K562 (cell line): ENCODE results near the gene ZNF319. TPM values are rescaled to one million over a fixed set of nuclear protein-coding genes. Genes with fewer than 3 reads are reported as not detected.

ENCODE experiments used
- ATAC-seq: fragments of 200-7000 bp; cut with Tn5 transposase; 3 replicates; pipeline ENCODE4 v1.9.1; 2020; ENCODE audit warnings: moderate library complexity
- BruUV-seq: library from RNA; stranded (reverse); fragments of 400-500 nt; replicated peaks from 2 replicates; lab custom pipeline; 2021; lab: Mats Ljungman, UMichigan
- CTCF ChIA-PET: fragments of 300-600 bp; formaldehyde crosslinking; extraction: SDS; loops from one replicate; lab custom pipeline; 2021; ENCODE audit warnings: low intra/inter-chr PET ratio; lab: Yijun Ruan, JAX
- POLR2A ChIA-PET: fragments of 300-600, 350-650 bp; sonication (Branson Sonifier 250); formaldehyde crosslinking; extraction: SDS; loops from one replicate; lab custom pipeline; 2021; ENCODE audit warnings: antibody characterized with exemption, inconsistent platforms; lab: Yijun Ruan, JAX
- DNase-seq, 4 experiments: peaks; one replicate each; pipeline versions ENCODE4 v3.0.0 to v3.0.0-alpha.2; 2011 to 2018; ENCODE audit warnings: low spot score in 3 of 4, mixed read lengths in 3 of 4; ENCODE audit errors: extremely low read depth in 1 of 4
- FAIRE-seq: peaks from 2 replicates; lab custom pipeline; 2011; peaks lifted over from hg19 to GRCh38; lab: Jason Lieb, UNC
- H2AFZ ChIP-seq: 2 replicates; pipeline ENCODE4 v1.6.0; 2011; ENCODE audit warnings: low read depth, low read length, control low read depth, inconsistent platforms
- H3K27ac ChIP-seq: fragments of 200-600 bp; 3 replicates; pipeline ENCODE4 v1.8.0; 2011; ENCODE audit warnings: low read depth, mild to moderate bottlenecking, control low read depth, inconsistent platforms, low read length, moderate library complexity, mixed read lengths; ENCODE audit errors: extremely low read depth
- H3K27me3 ChIP-seq, 2 experiments: fragments of 300-600 bp in 1 of 2; 2 replicates in 1 of 2; 3 replicates in 1 of 2; pipeline versions ENCODE4 v1.6.0 to v1.8.0; 2011; ENCODE audit warnings: inconsistent platforms in 2 of 2, low read length in 2 of 2, mild to moderate bottlenecking in 1 of 2, mixed read lengths in 1 of 2, moderate library complexity in 1 of 2; ENCODE audit not compliant: control insufficient read depth in 2 of 2, insufficient read depth in 2 of 2
- H3K36me3 ChIP-seq: fragments of 300-600 bp; 3 replicates; pipeline ENCODE4 v1.8.0; 2011; ENCODE audit warnings: mild to moderate bottlenecking, low read length, inconsistent platforms; ENCODE audit not compliant: control insufficient read depth, insufficient read depth
- H3K4me1 ChIP-seq, 2 experiments: fragments of 200-600 bp in 1 of 2; replicated peaks in 1 of 2; 2 replicates in 1 of 2; 3 replicates in 1 of 2; pipeline versions ENCODE4 v1.5.1 to v1.8.0; 2011; ENCODE audit warnings: inconsistent platforms in 2 of 2, low read length in 2 of 2, mild to moderate bottlenecking in 1 of 2, mixed read lengths in 1 of 2, moderate library complexity in 1 of 2; ENCODE audit not compliant: control insufficient read depth in 2 of 2, insufficient read depth in 2 of 2
- H3K4me2 ChIP-seq: 2 replicates; pipeline ENCODE4 v1.6.1; 2011; ENCODE audit warnings: low read length, control low read depth, inconsistent platforms, mixed read lengths; ENCODE audit not compliant: insufficient read depth
- H3K4me3 ChIP-seq: fragments of 200-600 bp; sonication (generic), shearing (Covaris generic); 2 replicates; pipeline ENCODE4 v1.5.1; 2016; ENCODE audit warnings: control low read depth, inconsistent platforms
- H3K79me2 ChIP-seq: fragments of 200-600 bp; 3 replicates; pipeline ENCODE4 v1.8.0; 2011; ENCODE audit warnings: low read length, inconsistent platforms; ENCODE audit not compliant: control insufficient read depth, insufficient read depth
- H3K9ac ChIP-seq, 2 experiments: 2 replicates each; pipeline versions ENCODE4 v1.6.0 to v1.6.1; 2011; ENCODE audit warnings: low read depth in 2 of 2, low read length in 2 of 2, control low read depth in 1 of 2, inconsistent platforms in 1 of 2, mild to moderate bottlenecking in 1 of 2, mixed read lengths in 1 of 2; ENCODE audit not compliant: insufficient read depth in 1 of 2
- H3K9me1 ChIP-seq: one replicate; pipeline ENCODE4 v1.6.0; 2011; ENCODE audit warnings: inconsistent platforms, mild to moderate bottlenecking, low read length, moderate library complexity; ENCODE audit not compliant: control insufficient read depth, insufficient read depth
- H3K9me3 ChIP-seq: replicated peaks from 2 replicates; pipeline ENCODE4 v1.5.1; 2011; ENCODE audit warnings: low read depth, low read length, inconsistent platforms; ENCODE audit not compliant: control insufficient read depth, insufficient read depth
- H4K20me1 ChIP-seq: replicated peaks from 2 replicates; pipeline ENCODE4 v1.6.1; 2011; ENCODE audit warnings: low read length, inconsistent platforms, mixed read lengths; ENCODE audit not compliant: control insufficient read depth, insufficient read depth
- CBFA2T2 ChIP-seq: fragments of 450-650 bp; conservative IDR thresholded peaks from 2 replicates; pipeline ENCODE4 v1.6.1; 2017; ENCODE audit warnings: mild to moderate bottlenecking
- CLOCK ChIP-seq: fragments of 250-450 bp; sonication (Bioruptor Pico); IDR thresholded peaks from 2 replicates; pipeline ENCODE4 v1.4.0; 2020; ENCODE audit warnings: mild to moderate bottlenecking, moderate library complexity, borderline replicate concordance
- DACH1 ChIP-seq: fragments of 450-650 bp; IDR thresholded peaks from 2 replicates; pipeline ENCODE4 v1.6.1; 2018; ENCODE audit not compliant: partially characterized antibody
- ESRRA ChIP-seq: fragments of 450-650 bp; IDR thresholded peaks from 2 replicates; pipeline ENCODE4 v1.6.1; 2014; ENCODE audit warnings: low read depth, mild to moderate bottlenecking, moderate library complexity, borderline replicate concordance
- HOMEZ ChIP-seq: fragments of 250-450 bp; sonication (Bioruptor Pico); IDR thresholded peaks from 2 replicates; pipeline ENCODE4 v1.4.0; 2020; ENCODE audit warnings: mild to moderate bottlenecking, moderate library complexity
- MAFF ChIP-seq: IDR thresholded peaks from 2 replicates; pipeline ENCODE4 v1.6.1; 2012; ENCODE audit warnings: low read length, improper control_type of control experiment
- MAFG ChIP-seq: fragments of 450-650 bp; conservative IDR thresholded peaks from 2 replicates; pipeline ENCODE4 v1.6.1; 2016; ENCODE audit warnings: missing genetic modification characterization, missing compliant biosample characterization
- MTA2 ChIP-seq: fragments of 450-650 bp; IDR thresholded peaks from 2 replicates; pipeline ENCODE4 v1.6.1; 2016; ENCODE audit warnings: low read depth
- POLR3A ChIP-seq: IDR thresholded peaks from 2 replicates; pipeline ENCODE4 v1.6.1; 2011; ENCODE audit warnings: borderline replicate concordance, mild to moderate bottlenecking, moderate library complexity; ENCODE audit not compliant: insufficient read length, insufficient read depth; ENCODE audit errors: extremely low read depth
- THRA ChIP-seq: fragments of 450-650 bp; IDR thresholded peaks from 2 replicates; pipeline ENCODE4 v1.6.1; 2017; ENCODE audit warnings: mild to moderate bottlenecking, moderate library complexity
- ZNF165 ChIP-seq: fragments of 250-450 bp; sonication (Bioruptor Pico); IDR thresholded peaks from 2 replicates; pipeline ENCODE4 v1.4.0; 2020; ENCODE audit warnings: borderline replicate concordance
- ZNF197 ChIP-seq: fragments of 200-800 bp; sonication (Bioruptor generic); IDR thresholded peaks from 2 replicates; pipeline ENCODE4 v1.6.1; 2016; ENCODE audit warnings: low read depth, missing genetic modification characterization, missing compliant biosample characterization
- ZNF639 ChIP-seq, 2 experiments: fragments of 200-800 bp in 1 of 2; sonication (Bioruptor generic) in 1 of 2; sonication (generic) in 1 of 2; formaldehyde crosslinking in 1 of 2; IDR thresholded peaks in 1 of 2; conservative IDR thresholded peaks in 1 of 2; 2 replicates each; pipeline versions ENCODE4 v1.5.0 to v1.6.1; 2016 to 2020; ENCODE audit warnings: missing compliant biosample characterization in 1 of 2, missing genetic modification characterization in 1 of 2, missing genetic modification reagents in 1 of 2
- WGBS: fragments of 100-300 bp; shearing (Covaris generic); methylation state at CpG from one replicate; pipeline ENCODE4 v1.1.6; 2016; ENCODE audit warnings: low coverage, mixed read lengths; ENCODE audit not compliant: insufficient coverage; ENCODE audit errors: missing lambda C conversion rate; 5-methylcytosine and 5-hydroxymethylcytosine counted together
- in situ Hi-C: fragments of 300-500 bp; cut with MboI; formaldehyde crosslinking; loops from 4 replicates; pipeline ENCODE4 v1.15.0; 2018; ENCODE audit warnings: inconsistent platforms, mixed read lengths
- intact Hi-C: fragments of 100-400 bp; cut with micrococcal nuclease; formaldehyde crosslinking; loops from 2 replicates; pipeline ENCODE4 v1.14.2; 2022
- polyA plus RNA-seq, 8 experiments: library from polyadenylated mRNA; depleted of rRNA in 4 of 8; stranded (reverse) in 5 of 8; unstranded in 3 of 8; fragments of >200 nt; fragmentation: Nextera tagmentation in 2 of 8; fragmentation: Illumina TruSeq in 1 of 8; extraction: Ambion mirVana in 2 of 8; extraction: Trizol in 1 of 8; gene quantifications; 2 replicates each; pipeline versions ENCODE4 v1.2.1 to v1.2.3, GENCODE V29; 2011 to 2014; ENCODE audit warnings: inconsistent platforms in 1 of 8, missing spikeins in 1 of 8
- total RNA-seq, 7 experiments: library from RNA; depleted of rRNA in 6 of 7; stranded (reverse); fragments of >200 nt in 6 of 7; fragmentation: Illumina TruSeq in 2 of 7; extraction: Trizol in 2 of 7; gene quantifications; 2 replicates each; pipeline versions ENCODE4 v1.2.1 to v1.2.3, GENCODE V29; 2011 to 2021; ENCODE audit warnings: low replicate concordance in 1 of 7

Gene ZNF319
- total and polyA plus RNA-seq, 9 of the 15 experiments (the other 6 are each of a cell fraction or from before 2014, with no cell fraction given) = 0.20 to 5.7 (median 1.4) TPM

GRCh38 chr16:57977418-57978069, 22.9 kb downstream of the ZNF319 start:
- Histone ChIP-seq H3K9me3 (no peaks in the 10 kb centered on the region), H3K27ac (peak overlapping the region; percentile 74), H3K27me3 (no peaks in the 10 kb centered on the region), H3K4me1 (peaks cover 28 to 42% of the 10 kb centered on the region in 2 experiments), H3K4me3 (no peak overlapping the region), H2AFZ (peak overlapping the region; percentile 60), H3K9me1 (peaks cover 6% of the 10 kb centered on the region), H3K36me3 (no peaks in the 10 kb centered on the region), H3K9ac (peak overlapping the region; percentile 42 to 71; a peak in 3 of 4 replicates), H3K4me2 (peak overlapping the region; percentile 19; the same call in 1 of the 2 replicates), H3K79me2 (no peaks in the 10 kb centered on the region), H4K20me1 (no peaks in the 10 kb centered on the region)
- no peak for FAIRE-seq
- DNase-seq = peak in 3 of 4 experiments; percentile 27 to 57 (median 39)
- ChIA-PET CTCF (no interaction called here), POLR2A (interaction anchor here (0.6 to 2.4 kb wide), 6 partner anchors 14 to 652 kb away, joined by 3 to 18 read pairs (median 4); partner anchors contain the start of gene CNOT1)
- no TSS peak for BruUV-seq
- intact Hi-C loops = no loop called here
- 69% methylated on average over 10 of the region's 12 CpGs for WGBS
- in situ Hi-C loops = no loop called here
- peak; percentile 14 for ATAC-seq
- TF ChIP-seq ESRRA (no peak), ZNF165 (CRISPR knock-in tag) (no peak), ZNF197 (no peak), HOMEZ (CRISPR knock-in tag) (no peak), MAFG (tag) (peak; percentile 41; the same call in 1 of the 2 replicates), MTA2 (0 out of 2 replicates have a peak, but pooled peaks have one; percentile 6), MAFF (peak; percentile 6; the same call in 1 of the 2 replicates), CBFA2T2 (peak; percentile 47), DACH1 (no peak), ZNF639 (CRISPR knock-in tag; conservative IDR thresholded peaks at IDR 0.05 in 1 of 2, IDR thresholded peaks at IDR 0.05 in 1 of 2) (no peak), CLOCK (no peak), POLR3A (no peak), THRA (no peak)
